HG02981 (cell line): Measurements from ENCODE around the gene FHOD3.

Experiments
- ATAC-seq: cut with Tn5 transposase; IDR thresholded peaks from one replicate; pipeline ENCODE4 v1.9.1; 2021; ENCODE audit warnings: mild to moderate bottlenecking, moderate library complexity; ENCODE audit not compliant: unreplicated experiment

Gene FHOD3

DNA sequence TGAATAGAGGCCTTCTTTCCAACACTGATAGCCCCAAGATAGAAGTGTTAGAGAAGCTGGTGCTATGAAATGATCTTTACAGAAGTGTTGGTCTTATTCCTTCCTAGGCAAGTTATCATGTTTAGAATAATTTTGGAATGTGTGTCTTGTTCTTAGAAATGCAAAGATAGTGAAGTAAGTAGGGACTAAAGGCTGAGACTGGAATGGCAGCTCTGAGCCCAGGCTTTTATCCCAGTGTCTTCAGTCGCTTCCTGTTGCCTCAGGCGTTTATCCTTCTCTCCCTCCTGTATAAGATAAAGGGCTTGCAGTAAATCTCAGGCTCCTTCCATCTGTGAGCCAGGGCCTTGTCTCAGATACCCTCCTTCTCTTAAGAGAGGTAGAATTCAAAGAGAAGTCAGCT is 313.1 kb downstream of the FHOD3 start:
- ATAC-seq: no peak

DNA sequence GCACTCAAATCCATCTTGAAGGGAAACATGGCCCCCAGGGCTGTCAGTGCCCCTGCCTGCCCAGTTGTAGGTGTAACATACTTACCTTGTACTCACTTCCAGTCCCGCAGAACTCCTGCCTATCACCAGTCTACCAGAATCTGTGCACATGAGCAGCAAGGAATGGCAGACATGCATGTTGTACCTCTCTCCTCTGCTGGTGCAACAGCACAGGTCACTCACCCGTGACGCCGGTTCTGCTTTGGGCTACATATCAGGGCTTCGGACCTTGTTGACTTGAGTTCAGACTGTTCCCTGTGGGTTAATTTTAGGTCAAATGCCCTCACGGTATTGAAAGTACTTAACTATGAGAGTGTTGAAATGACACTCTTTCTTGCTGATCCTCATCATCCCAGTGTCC is 315.6 kb downstream of the FHOD3 start:
- no peak for ATAC-seq

DNA sequence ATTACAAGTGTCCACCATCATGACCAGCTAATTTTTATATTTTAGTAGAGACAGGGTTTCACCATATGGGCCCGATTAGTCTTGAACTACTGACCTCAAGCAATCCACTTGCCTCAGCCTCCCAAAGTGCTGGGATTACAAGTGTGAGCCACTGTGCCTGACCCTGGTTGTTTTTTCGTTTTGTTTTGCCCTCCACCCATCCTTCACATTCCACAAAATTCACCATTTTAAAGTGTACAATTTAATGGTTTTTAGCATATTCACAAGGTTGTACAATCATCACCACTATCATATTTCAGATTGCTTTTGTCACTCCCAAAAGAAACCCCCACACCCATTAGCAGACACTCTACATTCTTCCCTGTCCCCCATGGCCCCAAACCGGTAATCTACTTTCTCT is 316.3 kb downstream of the FHOD3 start:
- ATAC-seq: no peak

DNA sequence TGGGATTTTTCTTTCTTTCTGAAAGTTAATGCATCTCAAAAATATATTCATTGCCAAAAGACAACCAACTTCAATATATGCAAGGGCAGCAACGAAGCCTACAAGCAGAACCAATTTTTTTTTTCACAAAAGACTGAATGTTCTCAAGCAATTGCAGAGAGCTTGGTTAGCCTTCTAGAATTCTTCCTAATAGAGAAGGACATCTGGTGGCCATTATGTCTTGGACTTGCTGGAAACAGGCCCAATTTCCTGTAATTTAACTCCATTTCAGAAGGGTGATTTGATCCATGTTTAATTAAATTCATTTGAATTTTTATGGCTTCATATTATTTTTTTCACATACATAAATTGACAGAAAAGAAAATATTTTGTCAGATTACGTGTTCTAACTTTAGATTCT is 323.3 kb downstream of the FHOD3 start:
- no peak for ATAC-seq

DNA sequence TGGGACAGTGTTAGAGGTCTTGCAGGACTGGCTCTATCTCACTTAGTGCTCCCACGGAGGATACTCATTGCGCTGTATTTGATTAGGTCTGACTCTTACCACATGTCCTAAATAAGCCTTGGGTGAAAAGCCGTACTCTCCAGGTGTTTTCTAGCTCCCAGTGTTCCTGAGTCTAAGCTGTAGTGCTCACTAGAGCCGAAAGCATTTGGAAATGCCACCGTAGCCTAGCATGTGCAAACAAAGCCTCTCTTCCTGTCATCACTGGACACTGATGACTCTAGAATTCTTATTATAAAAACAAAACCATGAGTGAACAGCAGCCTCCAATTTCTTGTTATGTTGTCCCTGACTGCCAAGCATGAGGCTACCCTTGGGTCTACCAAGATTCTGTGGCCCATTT is 325.1 kb downstream of the FHOD3 start:
- ATAC-seq: no peak

DNA sequence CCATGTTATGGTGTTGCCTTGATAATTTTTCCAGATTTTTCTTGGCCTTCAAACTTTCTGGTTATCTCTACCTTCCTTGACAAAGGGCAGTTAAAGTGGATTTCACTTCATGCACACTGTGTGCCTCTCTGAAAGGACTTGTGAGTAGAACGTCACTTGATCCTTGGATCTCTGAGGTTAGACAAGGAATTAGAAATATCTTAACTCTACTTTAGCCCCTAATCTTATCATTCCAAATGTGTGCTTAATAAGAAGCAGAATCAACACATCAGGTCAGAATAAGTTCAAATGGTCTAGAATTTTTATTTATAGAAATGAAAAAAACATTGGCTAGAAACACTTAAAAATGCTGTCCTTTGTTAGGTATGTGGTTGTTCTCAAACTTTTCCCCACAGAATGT is 325.6 kb downstream of the FHOD3 start:
- ATAC-seq: no peak

DNA sequence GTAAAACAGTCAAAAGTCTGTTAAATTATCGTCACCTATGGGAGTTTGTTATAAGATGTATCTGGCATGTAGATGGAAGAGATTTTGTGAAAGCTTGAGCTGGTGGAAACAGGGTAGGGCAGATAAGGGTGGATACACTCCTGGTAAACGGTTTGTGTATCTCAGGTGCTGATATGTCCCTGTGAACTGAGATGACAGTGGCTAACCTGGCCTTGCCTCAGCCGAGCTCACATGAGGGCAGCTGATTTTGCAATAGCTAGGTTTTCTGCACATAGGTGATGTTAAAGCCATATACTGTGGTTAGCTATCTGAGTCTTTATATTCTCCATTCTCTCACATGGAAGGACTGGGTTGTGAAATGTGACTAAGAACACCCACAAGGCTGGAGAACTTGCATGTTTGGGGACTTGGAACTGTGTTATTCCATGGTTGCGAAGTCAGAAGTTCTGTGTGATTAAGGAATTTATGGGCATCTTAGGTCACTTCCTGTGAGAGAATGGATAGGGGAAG is 326.2 kb downstream of the FHOD3 start:
- ATAC-seq: no peak

DNA sequence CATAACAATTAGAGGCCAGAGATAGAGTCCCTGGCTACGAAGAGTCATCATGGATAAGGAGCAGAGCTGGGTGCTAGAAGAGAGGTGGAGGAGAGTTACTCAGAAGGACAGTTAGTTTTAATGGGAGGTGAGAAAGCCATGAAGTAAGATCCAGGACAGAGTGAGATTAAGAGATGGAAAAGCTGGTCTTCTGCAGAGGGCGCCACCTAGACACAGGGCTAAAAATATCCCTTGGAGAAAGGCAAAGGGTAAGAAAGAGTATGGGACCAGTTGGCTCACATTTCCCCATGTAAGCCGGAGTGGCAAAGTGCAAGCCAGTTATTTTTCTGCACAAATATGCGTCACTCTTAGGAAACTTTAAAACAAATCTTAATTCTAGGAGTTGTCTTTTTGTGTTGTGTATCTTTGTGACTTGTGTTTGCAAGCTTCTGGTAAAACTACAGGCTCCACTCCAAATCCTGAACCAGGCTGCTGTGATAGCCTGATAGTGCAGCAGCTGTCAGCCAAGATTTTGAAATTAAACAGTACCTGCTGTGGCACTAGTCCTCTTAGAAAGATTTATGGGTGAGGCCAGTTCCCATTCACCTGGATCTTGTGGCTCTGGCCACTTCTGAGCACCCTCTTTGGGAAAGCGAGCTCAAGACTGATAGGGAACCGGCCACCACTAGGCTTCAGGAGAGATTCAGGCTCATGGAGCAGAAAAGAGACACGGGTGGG is 327.1 kb downstream of the FHOD3 start:
- no peak for ATAC-seq

DNA sequence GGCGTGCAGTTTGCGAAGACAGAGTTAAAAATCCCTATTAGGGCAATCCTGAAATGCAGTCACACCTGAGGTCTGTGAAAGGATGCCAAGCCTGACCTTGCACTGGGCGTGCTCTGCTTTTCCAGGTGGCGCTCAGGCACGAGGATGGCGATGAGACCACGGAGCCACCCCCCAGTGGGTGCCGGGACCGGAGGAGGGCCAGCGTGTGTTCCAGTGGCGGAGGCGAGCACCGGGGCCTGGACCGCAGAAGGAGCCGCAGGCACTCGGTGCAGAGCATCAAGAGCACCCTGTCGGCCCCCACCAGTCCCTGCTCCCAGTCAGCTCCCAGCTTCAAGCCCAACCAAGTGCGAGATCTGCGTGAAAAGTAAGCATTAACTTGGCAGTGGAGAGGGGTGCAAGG is 327.9 kb downstream of the FHOD3 start:
- no peak for ATAC-seq

DNA sequence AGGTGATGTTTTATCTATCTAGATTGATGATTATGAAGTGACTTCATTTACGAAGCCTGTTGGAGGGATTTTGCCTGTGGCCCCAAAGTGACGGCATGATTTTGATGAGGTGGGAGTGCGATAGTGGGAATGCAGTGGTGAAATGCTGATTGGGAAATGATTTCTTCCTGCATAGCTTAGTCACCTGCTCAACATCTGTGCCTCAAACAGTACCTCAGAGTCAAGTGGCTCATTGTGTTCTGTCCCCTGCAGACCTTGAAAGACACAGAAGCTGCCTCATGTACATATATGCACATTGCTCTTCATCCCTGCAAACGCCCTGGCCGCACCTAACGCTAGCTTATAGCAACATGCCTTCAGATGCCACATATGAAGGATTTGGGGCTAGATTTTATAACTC is 330.1 kb downstream of the FHOD3 start:
- no peak for ATAC-seq

DNA sequence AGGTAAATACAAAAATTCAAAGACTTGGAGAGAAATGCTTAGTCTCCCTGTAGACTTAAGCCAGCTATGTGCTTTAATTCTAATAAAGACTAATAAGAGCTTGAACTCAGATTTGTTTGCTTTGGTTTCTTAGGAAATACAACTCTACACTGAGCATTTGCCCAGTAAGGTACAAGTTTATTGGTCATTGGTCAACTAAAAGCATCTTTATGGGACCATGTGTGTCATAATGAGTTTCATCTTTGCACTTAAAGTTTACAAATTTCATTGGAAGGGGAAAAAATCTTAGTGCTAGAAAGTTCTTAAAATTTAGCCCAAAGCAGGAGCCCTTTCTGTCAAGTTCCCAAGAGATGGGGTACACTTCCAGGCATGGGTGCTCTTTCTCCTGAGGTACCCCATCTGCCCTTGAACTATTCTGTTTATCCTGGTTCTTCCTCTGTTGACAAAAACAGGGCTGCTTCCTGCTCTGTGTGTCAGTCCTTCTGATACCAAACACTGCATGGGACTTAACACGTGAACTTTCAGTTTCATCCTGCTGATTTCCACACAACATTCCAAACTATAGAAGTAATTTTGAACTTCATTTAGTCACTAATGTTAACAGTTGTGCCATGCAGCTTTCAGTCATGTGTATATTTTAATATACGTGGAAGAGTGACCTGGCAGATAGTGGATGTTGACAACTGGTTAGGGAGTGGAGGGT is 331.1 kb downstream of the FHOD3 start:
- ATAC-seq: no peak

DNA sequence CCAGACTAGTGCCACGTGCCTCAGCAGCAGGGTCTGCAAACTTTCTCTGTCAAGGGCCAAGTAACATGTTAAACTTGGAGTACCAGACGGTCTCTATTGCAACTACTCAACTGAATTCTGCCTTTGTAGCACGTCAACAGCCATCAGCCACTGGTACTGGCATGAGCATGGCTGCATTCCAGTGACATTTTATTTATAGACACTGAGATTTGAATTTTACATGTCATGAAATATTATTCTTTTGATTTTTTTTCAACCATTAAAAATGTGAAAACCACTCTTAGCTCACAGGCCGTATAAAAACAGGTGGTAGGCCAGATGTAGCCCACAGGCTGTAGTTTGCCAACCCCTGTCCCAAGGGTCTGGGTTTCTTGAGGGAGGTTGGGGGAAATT is 331.6 kb downstream of the FHOD3 start:
- ATAC-seq: no peak

DNA sequence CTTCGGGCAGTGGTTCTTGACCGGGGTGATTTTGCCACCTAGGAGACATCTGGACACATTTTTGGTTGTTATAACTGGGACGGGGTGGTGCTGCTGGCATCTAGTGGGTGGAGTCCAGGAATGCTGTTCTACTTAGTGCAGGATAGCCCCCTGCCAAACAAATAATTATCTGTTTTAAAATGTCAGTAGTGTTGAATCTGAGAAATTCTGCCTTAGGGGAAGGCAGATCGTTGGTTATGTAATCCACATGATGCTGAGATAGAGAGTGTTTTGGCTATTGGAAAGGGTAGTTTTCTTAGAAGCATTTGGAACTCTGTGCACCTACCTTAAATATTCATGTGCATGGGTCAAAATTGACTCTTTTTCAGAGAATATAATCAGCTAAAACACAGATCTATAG is 332.3 kb downstream of the FHOD3 start:
- ATAC-seq: no peak

DNA sequence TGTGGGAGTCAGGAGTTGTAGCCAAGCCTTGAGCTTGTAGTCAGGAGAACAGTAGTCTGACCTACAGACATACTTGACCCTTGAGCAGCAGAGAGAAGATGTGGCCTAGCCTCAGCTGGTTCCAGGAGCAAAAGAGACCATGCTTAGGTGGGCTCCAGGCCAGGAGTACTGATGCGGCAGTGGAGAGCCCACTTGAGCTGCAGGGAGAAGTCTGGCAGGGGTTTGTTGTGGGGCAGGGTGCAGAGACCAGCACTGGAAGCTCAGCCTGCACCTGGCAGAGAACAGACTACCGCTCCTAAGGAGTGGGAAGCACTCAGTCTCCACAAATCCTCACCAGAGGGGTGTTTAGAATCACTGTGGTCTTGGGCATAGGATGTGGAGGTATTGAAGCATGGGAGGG is 333.4 kb downstream of the FHOD3 start:
- no peak for ATAC-seq

DNA sequence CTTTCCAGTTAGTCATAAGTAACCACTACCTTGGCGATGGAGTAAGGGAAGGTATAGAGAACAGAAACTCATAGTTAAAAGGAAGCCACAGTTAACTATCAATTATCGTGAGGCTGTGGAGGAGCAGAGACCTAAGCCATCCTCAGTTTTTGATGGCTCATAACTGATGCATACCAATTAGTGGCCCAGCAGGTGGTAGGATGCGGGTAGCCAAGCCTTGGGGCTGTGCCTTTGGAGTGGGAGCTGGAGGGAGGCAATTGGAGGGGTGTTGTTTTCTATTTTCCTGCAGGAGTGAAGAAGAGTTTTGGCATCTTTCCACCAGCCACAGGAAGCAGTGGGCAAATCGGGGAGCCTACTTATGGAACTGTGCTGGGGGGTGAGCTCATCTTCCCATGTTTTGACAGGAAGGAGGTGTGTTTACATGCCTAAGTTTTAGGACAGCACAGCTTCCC is 336.5 kb downstream of the FHOD3 start:
- ATAC-seq: peak; percentile 42

DNA sequence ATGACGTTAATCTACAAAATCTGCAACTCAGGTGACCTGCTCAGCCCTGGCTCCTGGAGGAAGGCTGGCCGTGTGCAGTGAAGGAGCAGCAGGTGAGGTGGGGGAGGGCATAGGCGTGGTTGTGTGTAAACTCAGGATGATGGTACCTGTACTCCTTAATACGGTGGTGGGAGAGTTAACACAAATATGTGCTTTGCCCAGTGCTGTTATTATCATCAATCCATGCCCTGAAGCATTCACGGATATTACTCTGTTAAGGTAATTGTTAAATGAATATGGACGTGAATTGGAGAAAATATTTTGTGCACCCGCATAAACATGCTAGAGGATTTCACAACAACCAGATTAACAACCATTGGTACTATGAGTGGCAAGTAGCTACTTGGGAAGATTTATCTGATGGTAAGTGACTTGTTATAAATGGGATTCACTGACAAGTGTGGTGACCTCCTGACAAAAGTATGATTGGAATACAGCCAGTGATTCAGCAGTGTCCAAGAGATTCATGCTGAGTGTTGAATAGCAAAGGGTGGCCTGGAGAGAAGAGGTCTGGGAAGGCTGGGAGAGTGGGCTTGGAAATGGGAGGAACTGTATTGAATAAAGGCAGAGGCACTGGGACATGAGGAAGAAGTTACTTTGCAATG is 337.2 kb downstream of the FHOD3 start:
- no peak for ATAC-seq

DNA sequence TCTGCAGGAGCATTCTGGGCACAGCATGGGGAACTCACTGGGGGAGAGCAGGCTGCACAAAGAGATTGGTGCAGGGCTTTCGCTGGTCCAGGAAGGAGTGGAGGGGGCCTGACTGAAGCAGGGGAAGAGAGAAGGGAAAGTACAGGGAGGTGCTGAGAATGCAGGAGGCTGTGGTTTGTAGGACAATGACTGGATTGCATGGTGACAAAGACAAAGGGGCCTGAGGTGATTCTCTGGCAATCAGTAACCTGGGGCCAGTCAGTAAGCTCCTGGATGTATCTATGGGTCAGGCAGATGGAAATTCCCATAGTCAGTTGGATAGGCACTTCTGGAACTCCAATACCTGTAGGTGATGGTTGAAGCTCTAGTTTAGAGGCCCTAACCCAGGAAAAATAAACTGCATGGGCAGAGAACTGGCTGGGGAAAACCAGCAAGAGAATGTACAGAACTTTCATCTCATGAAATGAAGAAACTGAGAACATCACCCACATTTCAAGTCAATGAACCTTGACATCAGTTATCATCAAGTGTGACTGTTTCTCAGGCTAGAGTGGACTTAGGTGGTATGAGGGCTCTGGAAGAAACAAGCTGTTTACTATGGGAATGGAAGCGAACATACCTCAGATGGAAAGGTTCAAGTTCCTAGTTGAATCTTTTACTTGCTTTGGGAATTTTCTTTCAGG is 338.0 kb downstream of the FHOD3 start:
- ATAC-seq: peak; percentile 36

DNA sequence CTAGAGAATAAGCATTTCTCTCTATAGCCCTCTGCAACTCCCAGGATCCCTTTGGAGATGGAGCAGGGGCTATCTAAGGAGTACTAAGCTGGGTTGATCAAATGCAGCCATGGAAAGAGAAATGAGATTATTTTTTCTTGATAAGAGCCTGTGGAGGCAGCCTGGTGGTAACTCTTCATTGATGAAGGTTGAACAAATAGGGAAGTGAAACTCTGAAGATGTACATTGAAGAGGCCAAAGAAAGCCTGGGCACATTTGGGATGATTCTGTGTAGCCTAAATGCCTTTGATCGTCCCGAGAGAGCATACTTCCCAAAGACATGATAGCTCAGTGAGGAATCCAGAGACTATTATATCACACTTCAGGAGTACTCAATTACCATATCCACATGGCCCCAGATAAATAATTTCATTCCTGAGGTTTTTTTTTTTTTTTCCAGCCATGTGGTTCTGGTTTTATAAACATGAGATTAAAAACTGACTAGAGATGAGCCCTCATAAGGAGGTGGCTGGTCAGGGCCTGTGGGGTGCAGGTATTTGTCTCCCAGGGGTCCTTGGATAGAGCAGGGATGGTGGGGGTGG is 338.8 kb downstream of the FHOD3 start:
- ATAC-seq: no peak

DNA sequence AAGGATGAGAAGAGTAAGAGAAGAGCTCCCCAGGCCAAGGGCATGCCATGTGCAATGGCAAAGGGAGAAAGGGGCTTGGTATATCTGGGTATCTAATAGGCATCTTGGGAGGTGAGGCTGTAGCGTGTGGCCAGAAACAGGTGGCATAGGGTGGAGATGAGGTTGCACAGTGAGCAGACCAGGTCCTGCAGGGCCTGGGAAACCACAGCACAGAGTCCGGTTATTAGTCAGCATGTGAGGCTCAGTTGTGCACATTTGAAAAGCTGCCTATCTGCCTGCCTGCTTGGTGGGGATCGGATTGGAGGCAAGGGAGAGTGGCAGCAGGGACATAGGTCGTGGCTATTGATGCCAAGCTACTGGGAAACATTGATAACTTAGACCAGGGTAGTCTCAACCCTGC is 340.7 kb downstream of the FHOD3 start:
- ATAC-seq: peak; percentile 87

DNA sequence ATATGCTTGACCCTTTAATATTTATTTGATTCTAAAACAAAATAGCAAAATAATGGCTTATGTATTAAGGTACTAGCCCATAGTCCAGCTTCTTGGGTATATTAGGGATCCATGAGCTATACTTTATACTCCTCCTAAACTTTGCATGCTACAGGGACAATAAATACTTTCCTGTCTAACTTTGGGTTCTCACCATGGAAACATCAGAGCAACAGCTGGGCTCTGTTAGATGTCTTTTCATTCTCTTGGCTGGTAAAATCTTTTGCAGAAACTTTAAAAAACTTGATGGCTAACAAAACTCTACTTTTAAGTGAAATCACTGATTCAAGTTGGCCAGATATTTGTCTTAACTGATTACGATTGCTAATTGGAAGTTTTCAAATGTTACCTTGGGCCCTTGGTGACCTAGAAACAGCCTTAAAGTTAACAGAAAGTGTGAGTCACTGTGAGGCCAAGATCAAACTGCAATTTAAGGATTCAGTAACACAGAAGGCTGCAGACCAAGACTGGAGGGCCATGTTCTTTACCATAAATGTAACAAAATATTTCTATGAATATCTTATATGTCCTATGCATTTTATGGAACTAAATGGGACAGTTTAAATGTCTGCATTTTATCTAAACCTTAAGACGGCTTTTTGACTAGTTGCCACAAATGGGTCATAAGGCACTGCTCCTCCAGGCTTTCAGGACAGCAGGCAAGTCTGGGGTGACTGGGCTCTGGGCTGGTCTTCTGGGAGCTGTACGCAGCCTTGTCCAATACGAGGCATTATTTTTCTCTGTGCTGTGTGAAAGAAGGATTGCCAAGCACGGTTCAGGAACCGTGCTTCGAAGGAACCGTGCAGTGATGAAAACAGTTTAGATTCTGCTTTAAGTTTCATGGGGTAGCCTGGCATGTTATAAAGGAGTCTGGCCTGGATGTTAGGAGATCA is 342.8 kb downstream of the FHOD3 start:
- ATAC-seq: no peak
